IMR-90 (cell line): ENCODE results near the gene SESN3. TPM values are rescaled to one million over a fixed set of nuclear protein-coding genes. Genes with fewer than 3 reads are reported as not detected.

ENCODE experiments used
- ATAC-seq: fragments of 200-7000 bp; cut with Tn5 transposase; 2 replicates; pipeline ENCODE4 v1.9.1; 2020; ENCODE audit warnings: low read depth, mild to moderate bottlenecking, moderate library complexity
- BruUV-seq: library from RNA; stranded (reverse); fragments of 400-500 nt; replicated peaks from 2 replicates; lab custom pipeline; 2021; lab: Mats Ljungman, UMichigan
- CTCF ChIA-PET: fragments of 300-600 bp; formaldehyde crosslinking; extraction: SDS; loops from one replicate; lab custom pipeline; 2021; ENCODE audit warnings: antibody characterized with exemption; lab: Yijun Ruan, JAX
- POLR2A ChIA-PET: fragments of 300-600 bp; sonication (Branson Sonifier 250); formaldehyde crosslinking; loops from one replicate; lab custom pipeline; 2022; ENCODE audit warnings: antibody characterized with exemption; ENCODE audit not compliant: unreplicated experiment; lab: Charles Lee
- DNase-seq: peaks from one replicate; pipeline ENCODE4 v3.0.0; 2013
- H2AFZ ChIP-seq: replicated peaks from 2 replicates; pipeline ENCODE3; 2013; ENCODE audit warnings: low read length, mild to moderate bottlenecking; ENCODE audit not compliant: poor library complexity
- H2AK5ac ChIP-seq: 2 replicates; pipeline ENCODE4 v1.6.1; 2013; ENCODE audit warnings: low read depth, low read length, inconsistent platforms
- H2AK9ac ChIP-seq: replicated peaks from 2 replicates; pipeline ENCODE3; 2013; ENCODE audit warnings: mild to moderate bottlenecking, low read depth, low read length, moderate library complexity; ENCODE audit not compliant: poor library complexity
- H2BK120ac ChIP-seq: 2 replicates; pipeline ENCODE4 v1.6.1; 2013; ENCODE audit warnings: low read depth, low read length, inconsistent platforms
- H2BK15ac ChIP-seq: 3 replicates; pipeline ENCODE4 v1.6.1; 2013; ENCODE audit warnings: low read depth, low read length, inconsistent platforms
- H2BK20ac ChIP-seq: 2 replicates; pipeline ENCODE4 v1.6.1; 2013; ENCODE audit warnings: low read depth, mild to moderate bottlenecking, inconsistent platforms, low read length, moderate library complexity
- H2BK5ac ChIP-seq: 2 replicates; pipeline ENCODE4 v1.6.1; 2013; ENCODE audit warnings: mild to moderate bottlenecking, low read depth, low read length, inconsistent platforms; ENCODE audit not compliant: poor library complexity, severe bottlenecking
- H3K14ac ChIP-seq: replicated peaks from 2 replicates; pipeline ENCODE4 v1.6.1; 2013; ENCODE audit warnings: low read depth, low read length, inconsistent platforms
- H3K18ac ChIP-seq: 2 replicates; pipeline ENCODE4 v1.6.1; 2013; ENCODE audit warnings: low read depth, low read length, control low read depth
- H3K23ac ChIP-seq: 2 replicates; pipeline ENCODE4 v1.6.1; 2013; ENCODE audit warnings: low read depth, low read length, inconsistent platforms
- H3K27ac ChIP-seq: 2 replicates; pipeline ENCODE4 v1.5.1; 2013; ENCODE audit warnings: mild to moderate bottlenecking, control low read depth, low read length; ENCODE audit not compliant: insufficient read depth
- H3K27me3 ChIP-seq: 2 replicates; pipeline ENCODE4 v1.6.1; 2013; ENCODE audit warnings: low read length; ENCODE audit not compliant: control insufficient read depth, insufficient read depth
- H3K36me3 ChIP-seq: 2 replicates; pipeline ENCODE4 v1.6.1; 2013; ENCODE audit warnings: low read length, mixed read lengths; ENCODE audit not compliant: control insufficient read depth, insufficient read depth
- H3K4ac ChIP-seq: 2 replicates; pipeline ENCODE4 v1.6.1; 2013; ENCODE audit warnings: low read depth, low read length, inconsistent platforms
- H3K4me1 ChIP-seq: 2 replicates; pipeline ENCODE4 v1.6.1; 2013; ENCODE audit warnings: low read length, mixed read lengths; ENCODE audit not compliant: control insufficient read depth, insufficient read depth
- H3K4me2 ChIP-seq: 2 replicates; pipeline ENCODE4 v1.6.1; 2013; ENCODE audit warnings: low read depth, mild to moderate bottlenecking, control low read depth, low read length, moderate library complexity
- H3K4me3 ChIP-seq: 2 replicates; pipeline ENCODE4 v1.5.1; 2013; ENCODE audit warnings: low read depth, mild to moderate bottlenecking, control low read depth, low read length, moderate library complexity; ENCODE audit not compliant: insufficient read depth
- H3K56ac ChIP-seq: 2 replicates; pipeline ENCODE4 v1.6.1; 2013; ENCODE audit warnings: low read length, inconsistent platforms; ENCODE audit not compliant: insufficient read depth; ENCODE audit errors: extremely low read depth
- H3K79me1 ChIP-seq, 2 experiments: 2 replicates each; pipeline ENCODE4 v1.6.1; 2013; ENCODE audit warnings: low read length in 2 of 2, inconsistent platforms in 1 of 2, low read depth in 1 of 2
- H3K9ac ChIP-seq: 2 replicates; pipeline ENCODE4 v1.6.1; 2013; ENCODE audit warnings: low read depth, low read length, control low read depth
- H3K9me1 ChIP-seq: 2 replicates; pipeline ENCODE4 v1.6.1; 2013; ENCODE audit warnings: low read length, inconsistent platforms; ENCODE audit not compliant: insufficient read depth
- H3K9me3 ChIP-seq: 2 replicates; pipeline ENCODE4 v1.6.1; 2013; ENCODE audit warnings: low read length; ENCODE audit not compliant: control insufficient read depth, insufficient read depth
- H4K20me1 ChIP-seq: 2 replicates; pipeline ENCODE4 v1.6.1; 2013; ENCODE audit warnings: low read length, inconsistent platforms; ENCODE audit not compliant: insufficient read depth
- H4K5ac ChIP-seq: 2 replicates; pipeline ENCODE4 v1.6.1; 2013; ENCODE audit warnings: mild to moderate bottlenecking, low read depth, low read length, control low read depth
- H4K8ac ChIP-seq, 2 experiments: 2 replicates each; pipeline ENCODE4 v1.6.1; 2013; ENCODE audit warnings: low read depth in 2 of 2, low read length in 2 of 2, control low read depth in 1 of 2, inconsistent platforms in 1 of 2
- H4K91ac ChIP-seq: 2 replicates; pipeline ENCODE4 v1.6.1; 2013; ENCODE audit warnings: low read depth, low read length, inconsistent platforms; ENCODE audit not compliant: insufficient read depth
- CHD1 ChIP-seq: IDR thresholded peaks from 2 replicates; pipeline ENCODE4 v1.6.1; 2012; ENCODE audit warnings: low read depth, low read length, improper control_type of control experiment
- MAZ ChIP-seq: IDR thresholded peaks from 2 replicates; pipeline ENCODE4 v1.6.1; 2012; ENCODE audit warnings: low read depth, mild to moderate bottlenecking, low read length, improper control_type of control experiment, moderate library complexity, borderline replicate concordance
- RAD21 ChIP-seq: IDR thresholded peaks from 2 replicates; pipeline ENCODE4 v1.6.1; 2012; ENCODE audit warnings: low read length, improper control_type of control experiment
- RCOR1 ChIP-seq: IDR thresholded peaks from 2 replicates; pipeline ENCODE4 v1.6.1; 2012; ENCODE audit warnings: mild to moderate bottlenecking, low read length, improper control_type of control experiment; ENCODE audit not compliant: insufficient replicate concordance
- WGBS, 2 experiments: methylation state at CpG; one replicate each; pipeline versions ENCODE4 v1.1.5 to v1.1.7; 2013; ENCODE audit warnings: missing lambda C conversion rate in 2 of 2; ENCODE audit not compliant: insufficient read length in 1 of 2; ENCODE audit errors: extremely low coverage in 2 of 2; 5-methylcytosine and 5-hydroxymethylcytosine counted together
- dilution Hi-C: fragments of 300-500 bp; cut with HindIII; formaldehyde crosslinking; loops from one replicate; pipeline ENCODE4 v1.14.3; 2018; ENCODE audit warnings: low sequenced_read_pairs; ENCODE audit not compliant: unreplicated experiment
- in situ Hi-C: fragments of 300-500 bp; cut with MboI; formaldehyde crosslinking; loops from 3 replicates; pipeline ENCODE4 v1.14.3; 2019; ENCODE audit warnings: low sequenced_read_pairs, inconsistent platforms, mixed read lengths
- intact Hi-C: fragments of 100-400 bp; cut with micrococcal nuclease; formaldehyde crosslinking; loops from 2 replicates; pipeline ENCODE4 v1.10.0; 2022
- polyA plus RNA-seq, 3 experiments: library from polyadenylated mRNA; depleted of rRNA; stranded (reverse); fragments of >200 nt; gene quantifications; 2 replicates each; pipeline ENCODE4 v1.2.3, GENCODE V29; 2012; ENCODE audit warnings: low replicate concordance in 1 of 3
- total RNA-seq: library from RNA; depleted of rRNA; stranded (reverse); fragments of >200 nt; gene quantifications from 2 replicates; pipeline ENCODE4 v1.2.3, GENCODE V29; 2012
- TF ChIP-seq, protein P1 (sequence below): fragments of 150-350 bp; IDR thresholded peaks from 2 replicates; pipeline ENCODE4 v1.6.1; 2016; ENCODE audit warnings: low read depth, mild to moderate bottlenecking, low read length, moderate library complexity, borderline replicate concordance

SESN3 gene
- total and polyA plus RNA-seq, 2 of the 4 experiments (the other 2 are of a cell fraction), result 2.0 to 7.7 TPM

DNA sequence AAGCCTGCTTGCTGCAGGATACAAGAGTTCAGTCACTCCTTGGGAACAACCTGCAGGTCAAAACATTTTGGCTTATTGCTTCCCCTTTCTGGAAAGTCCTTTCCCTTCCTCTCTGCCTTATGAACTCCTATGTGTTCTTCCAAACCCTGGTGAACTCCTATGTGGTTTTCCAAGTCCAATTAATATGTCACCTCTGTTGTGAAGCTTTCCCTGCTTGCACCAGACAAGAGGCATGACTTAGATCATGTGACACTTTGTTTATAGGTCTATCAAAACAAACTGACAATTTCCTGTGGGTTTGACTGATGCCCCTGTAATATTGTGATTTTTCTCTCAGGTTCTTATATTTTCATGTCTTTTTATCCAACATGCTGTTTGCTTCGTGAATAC, 77.2 kb downstream of the SESN3 start:
- Histone ChIP-seq H2BK20ac (no peak overlapping the region), H4K20me1 (no peaks in the 10 kb centered on the region), H3K18ac (no peak overlapping the region), H3K27me3 (0 out of 2 replicates have a peak, but pooled peaks cover 2% of the 10 kb centered on the region), H3K23ac (no peak overlapping the region), H3K9me1 (no peaks in the 10 kb centered on the region; the same call in 1 of the 2 replicates), H2BK120ac (no peak overlapping the region), H3K4me1 (peaks cover 2% of the 10 kb centered on the region; the same call in 1 of the 2 replicates), H4K91ac (no peak overlapping the region), H3K9ac (no peak overlapping the region), H3K56ac (no peak overlapping the region), H3K14ac (no peak overlapping the region), H2BK15ac (no peak overlapping the region), H2AFZ (no peak overlapping the region), H3K27ac (no peak overlapping the region), H4K5ac (no peak overlapping the region), H3K9me3 (no peaks in the 10 kb centered on the region), H3K4ac (no peak overlapping the region), H3K36me3 (no peaks in the 10 kb centered on the region), H3K4me2 (no peak overlapping the region), H2AK9ac (no peak overlapping the region), H2AK5ac (no peak overlapping the region), H2BK5ac (no peak overlapping the region), H3K4me3 (no peak overlapping the region), H3K79me1 (no peaks in the 10 kb centered on the region), H4K8ac (no peak overlapping the region)
- in situ Hi-C loops, result loop anchor here (5.0 kb wide), 1 partner anchor 608 kb away; no protein-coding TSS in a partner anchor
- BruUV-seq, result no TSS peak
- ChIA-PET POLR2A (interaction anchor here (0.6 kb wide), 1 partner anchor 615 kb away, joined by 6 read pairs; no protein-coding TSS in a partner anchor), CTCF (interaction anchor here (0.8 to 5.0 kb wide), 2 partner anchors 552 to 611 kb away, joined by 4 to 45 read pairs; no protein-coding TSS in a partner anchor)
- no CpG with 5 or more reads among the region's 1 CpG for WGBS, 2 experiments
- ATAC-seq (no peak), DNase-seq (no peak)
- no peak for TF ChIP-seq CHD1
- no peak for TF ChIP-seq RCOR1
- no peak for TF ChIP-seq RAD21
- no peak for TF ChIP-seq MAZ
- TF ChIP-seq, protein P1, sequence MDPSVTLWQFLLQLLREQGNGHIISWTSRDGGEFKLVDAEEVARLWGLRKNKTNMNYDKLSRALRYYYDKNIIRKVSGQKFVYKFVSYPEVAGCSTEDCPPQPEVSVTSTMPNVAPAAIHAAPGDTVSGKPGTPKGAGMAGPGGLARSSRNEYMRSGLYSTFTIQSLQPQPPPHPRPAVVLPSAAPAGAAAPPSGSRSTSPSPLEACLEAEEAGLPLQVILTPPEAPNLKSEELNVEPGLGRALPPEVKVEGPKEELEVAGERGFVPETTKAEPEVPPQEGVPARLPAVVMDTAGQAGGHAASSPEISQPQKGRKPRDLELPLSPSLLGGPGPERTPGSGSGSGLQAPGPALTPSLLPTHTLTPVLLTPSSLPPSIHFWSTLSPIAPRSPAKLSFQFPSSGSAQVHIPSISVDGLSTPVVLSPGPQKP, result no peak
- intact Hi-C loops, result loop anchor here (2.0 to 10.0 kb wide), 3 partner anchors 441 to 1273 kb away; no protein-coding TSS in a partner anchor
- dilution Hi-C loops, result no loop called here
